ENCODE measurements around the gene TMEM91.

Gene TMEM91
- total RNA-seq, result 4.1 to 7.0 (median 4.5) reads per million in 3 donors

DNA sequence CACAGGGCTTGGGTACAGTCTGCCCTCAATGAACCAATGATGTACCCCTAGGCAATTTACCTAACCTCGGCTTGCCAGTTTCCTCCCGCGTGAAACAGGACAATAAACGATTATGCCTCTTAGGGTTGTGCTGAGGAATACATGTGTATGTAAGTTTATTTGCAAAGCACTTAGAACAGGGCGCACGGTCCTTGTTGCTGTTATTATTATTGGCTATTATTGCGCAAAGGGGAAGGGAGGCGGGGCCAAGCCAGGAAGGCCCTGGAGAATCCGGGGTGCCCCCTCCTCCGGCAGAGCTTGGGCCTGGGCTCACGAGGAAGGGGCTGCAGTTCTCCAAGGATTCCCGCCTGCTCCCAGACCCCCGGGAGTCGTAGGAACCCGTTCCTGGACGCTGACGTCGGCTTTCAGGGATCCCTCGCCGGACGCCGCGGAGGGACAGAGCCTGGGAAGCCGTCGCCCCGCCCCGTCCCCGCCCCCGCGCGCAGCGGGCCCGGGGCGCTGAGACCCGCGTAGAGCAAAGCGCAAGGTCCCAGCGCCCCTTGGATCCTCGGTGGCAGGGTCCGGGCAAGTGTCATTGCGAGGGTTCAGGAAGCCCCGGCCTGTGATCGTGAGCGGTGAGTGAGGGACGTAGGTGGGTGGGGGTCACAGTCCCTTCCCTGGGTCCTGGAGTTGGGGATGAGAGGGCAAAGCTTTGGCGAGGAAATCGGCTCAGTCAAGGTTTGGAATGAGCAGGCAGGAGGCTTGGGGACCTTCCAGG, at the start of gene TMEM91:
TSS of gene TMEM91 (plus strand) at position 293 of the 757 bp plus-strand sequence. CDS start 1,777 bp downstream, outside the sequence.
- Histone ChIP-seq H3K9me3 (ENCODE audit: control insufficient read depth, low read length) (no peaks in the 10 kb centered on the region), H3K27me3 (replicated peaks; ENCODE audit: control insufficient read depth, insufficient read depth, low read length, poor library complexity, severe bottlenecking) (no peaks in the 10 kb centered on the region), H3K27ac (ENCODE audit: insufficient read depth, low read length, poor library complexity, severe bottlenecking) (peak within 1 kb of the TSS; percentile 40), H3K36me3 (ENCODE audit: control insufficient read depth, insufficient read depth, low read length) (no peaks in the 10 kb centered on the region), H3K4me3 (ENCODE audit: insufficient read depth, low read depth, low read length, poor library complexity, severe bottlenecking) (peak within 1 kb of the TSS; percentile 64), H3K4me1 (ENCODE audit: control insufficient read depth, insufficient read depth, low read length, poor library complexity, severe bottlenecking) (no peaks in the 10 kb centered on the region)
- DNase-seq, result no peak

DNA sequence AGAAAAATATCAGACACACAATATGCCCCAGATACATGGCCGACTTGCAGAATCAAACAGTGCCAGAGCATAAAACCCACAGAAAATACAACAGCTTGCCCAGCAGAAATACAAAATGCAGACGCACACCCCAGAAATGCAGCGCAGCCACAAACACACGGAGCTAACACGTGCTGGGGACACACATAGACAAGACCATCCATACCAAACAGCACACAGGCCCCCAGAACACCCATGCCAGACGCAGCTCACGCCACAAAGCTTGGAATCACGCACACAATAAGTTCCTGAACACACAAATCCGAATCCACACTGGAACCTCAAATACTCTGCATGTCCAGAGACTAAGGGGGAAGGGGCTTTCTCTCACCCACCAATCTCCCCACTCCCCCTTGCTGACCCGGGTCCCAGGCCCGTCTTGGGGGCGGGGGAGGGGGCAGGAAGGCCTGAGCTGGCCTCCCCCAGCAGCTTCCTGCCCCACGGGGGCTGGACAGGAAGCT, 49.2 kb upstream of the TMEM91 start:
- Histone ChIP-seq H3K27me3 (replicated peaks; ENCODE audit: control insufficient read depth, insufficient read depth, low read length, poor library complexity, severe bottlenecking) (no peaks in the 10 kb centered on the region), H3K4me3 (ENCODE audit: insufficient read depth, low read depth, low read length, poor library complexity, severe bottlenecking) (peak overlapping the region; percentile 16), H3K36me3 (ENCODE audit: control insufficient read depth, insufficient read depth, low read length) (peaks cover 18% of the 10 kb centered on the region), H3K4me1 (ENCODE audit: control insufficient read depth, insufficient read depth, low read length, poor library complexity, severe bottlenecking) (peaks cover 52% of the 10 kb centered on the region), H3K9me3 (ENCODE audit: control insufficient read depth, low read length) (no peaks in the 10 kb centered on the region), H3K27ac (ENCODE audit: insufficient read depth, low read length, poor library complexity, severe bottlenecking) (peak overlapping the region; percentile 87)
- no peak for DNase-seq

DNA sequence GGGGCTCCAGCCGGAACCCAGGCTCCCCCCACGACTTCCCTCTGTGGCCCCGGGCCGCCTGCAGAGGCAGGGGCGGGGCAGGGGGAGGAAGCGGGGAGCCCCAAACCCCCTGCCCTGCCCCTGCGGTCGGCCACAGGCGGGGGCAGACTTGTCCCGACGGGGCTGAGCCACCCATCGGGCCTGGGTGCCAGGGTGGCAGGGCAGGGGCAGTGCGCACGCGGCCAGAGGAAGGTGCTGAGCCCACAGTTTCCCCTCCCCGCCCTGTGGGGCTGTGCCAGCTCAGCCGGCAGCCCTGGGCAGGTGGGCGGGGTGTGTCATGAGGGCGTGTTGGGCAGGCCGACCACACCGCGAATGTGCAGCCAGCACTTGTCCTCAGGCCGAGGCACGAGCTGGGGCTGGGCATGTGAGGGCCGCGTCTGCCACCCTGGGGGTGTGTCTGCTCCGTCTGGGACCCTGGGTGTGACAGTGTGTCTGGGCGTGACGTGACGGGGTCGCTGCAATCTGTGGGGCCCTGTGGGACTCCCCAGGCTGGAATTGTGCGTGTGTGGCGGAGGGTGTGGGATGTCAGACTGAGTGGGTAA, 48.7 kb upstream of the TMEM91 start:
- H3K4me3 ChIP-seq (ENCODE audit: insufficient read depth, low read depth, low read length, poor library complexity, severe bottlenecking), result peak overlapping the region; percentile 16
- DNase-seq, result peak; percentile 84 to 97 (median 94)
- peaks cover 24% of the 10 kb centered on the region for H3K36me3 ChIP-seq (ENCODE audit: control insufficient read depth, insufficient read depth, low read length)
- peak overlapping the region; percentile 87 for H3K27ac ChIP-seq (ENCODE audit: insufficient read depth, low read length, poor library complexity, severe bottlenecking)
- peaks cover 55% of the 10 kb centered on the region for H3K4me1 ChIP-seq (ENCODE audit: control insufficient read depth, insufficient read depth, low read length, poor library complexity, severe bottlenecking)
- H3K9me3 ChIP-seq (ENCODE audit: control insufficient read depth, low read length), result no peaks in the 10 kb centered on the region
- H3K27me3 ChIP-seq (replicated peaks; ENCODE audit: control insufficient read depth, insufficient read depth, low read length, poor library complexity, severe bottlenecking), result no peaks in the 10 kb centered on the region

DNA sequence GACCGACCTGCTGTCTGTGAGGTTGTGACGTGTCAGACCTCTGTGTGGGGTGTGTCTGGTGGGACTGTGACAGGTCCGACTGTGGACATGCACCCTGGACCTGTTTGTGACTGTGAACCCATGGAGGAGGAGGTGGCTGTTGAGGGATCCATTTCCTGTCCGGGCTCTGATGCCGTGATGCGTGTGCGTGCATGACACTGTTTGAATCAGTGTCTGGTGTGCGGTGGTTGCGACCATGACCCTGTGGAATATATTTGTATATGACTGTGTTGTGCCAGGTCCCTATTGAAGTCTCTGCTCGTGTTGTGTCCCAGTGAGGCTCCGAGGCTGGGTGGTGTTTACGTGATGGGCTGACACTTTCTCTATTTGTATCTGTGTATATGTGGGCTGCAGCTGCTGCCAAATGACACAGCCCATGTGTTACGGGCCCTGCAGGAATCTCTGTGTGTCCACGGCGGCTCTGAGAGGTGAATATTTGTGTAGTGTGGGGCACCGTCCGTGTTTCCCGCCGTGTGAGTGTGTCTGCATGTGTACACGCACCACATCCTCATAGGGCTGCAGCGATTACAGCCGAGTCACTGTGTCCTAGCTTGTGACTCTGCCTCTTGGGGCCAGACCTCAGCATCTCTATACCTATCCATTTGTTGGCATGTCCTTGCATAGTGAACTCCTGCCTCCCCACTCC, 48.0 kb upstream of the TMEM91 start:
- Histone ChIP-seq H3K27ac (ENCODE audit: insufficient read depth, low read length, poor library complexity, severe bottlenecking) (peak overlapping the region; percentile 87), H3K27me3 (replicated peaks; ENCODE audit: control insufficient read depth, insufficient read depth, low read length, poor library complexity, severe bottlenecking) (no peaks in the 10 kb centered on the region), H3K9me3 (ENCODE audit: control insufficient read depth, low read length) (no peaks in the 10 kb centered on the region), H3K4me1 (ENCODE audit: control insufficient read depth, insufficient read depth, low read length, poor library complexity, severe bottlenecking) (peaks cover 55% of the 10 kb centered on the region), H3K4me3 (ENCODE audit: insufficient read depth, low read depth, low read length, poor library complexity, severe bottlenecking) (peak overlapping the region; percentile 16), H3K36me3 (ENCODE audit: control insufficient read depth, insufficient read depth, low read length) (peaks cover 28% of the 10 kb centered on the region)
- no peak for DNase-seq

DNA sequence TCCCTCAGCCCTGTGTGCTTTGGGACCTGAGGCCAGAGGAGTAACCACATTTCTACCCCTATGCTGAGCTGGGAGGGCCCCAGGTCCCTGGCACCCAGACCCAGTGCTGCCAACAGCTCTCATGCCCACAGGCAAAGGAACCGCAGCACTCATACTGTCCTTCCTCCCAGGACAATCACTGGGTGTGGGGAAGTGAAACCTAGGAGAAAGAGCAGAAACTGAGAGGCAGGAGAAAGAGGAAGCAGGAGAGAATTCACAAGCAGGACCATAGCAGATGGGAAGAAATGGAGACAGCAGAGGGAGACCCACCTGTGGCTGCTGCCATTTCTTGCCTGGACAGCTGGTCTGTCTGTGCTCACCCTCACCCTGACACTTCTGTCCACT, 47.5 kb upstream of the TMEM91 start:
- DNase-seq, result no peak
- peak overlapping the region; percentile 87 for H3K27ac ChIP-seq (ENCODE audit: insufficient read depth, low read length, poor library complexity, severe bottlenecking)
- H3K4me3 ChIP-seq (ENCODE audit: insufficient read depth, low read depth, low read length, poor library complexity, severe bottlenecking), result peak overlapping the region; percentile 16
- peaks cover 55% of the 10 kb centered on the region for H3K4me1 ChIP-seq (ENCODE audit: control insufficient read depth, insufficient read depth, low read length, poor library complexity, severe bottlenecking)
- H3K36me3 ChIP-seq (ENCODE audit: control insufficient read depth, insufficient read depth, low read length), result peaks cover 33% of the 10 kb centered on the region
- H3K9me3 ChIP-seq (ENCODE audit: control insufficient read depth, low read length), result no peaks in the 10 kb centered on the region
- H3K27me3 ChIP-seq (replicated peaks; ENCODE audit: control insufficient read depth, insufficient read depth, low read length, poor library complexity, severe bottlenecking), result no peaks in the 10 kb centered on the region

DNA sequence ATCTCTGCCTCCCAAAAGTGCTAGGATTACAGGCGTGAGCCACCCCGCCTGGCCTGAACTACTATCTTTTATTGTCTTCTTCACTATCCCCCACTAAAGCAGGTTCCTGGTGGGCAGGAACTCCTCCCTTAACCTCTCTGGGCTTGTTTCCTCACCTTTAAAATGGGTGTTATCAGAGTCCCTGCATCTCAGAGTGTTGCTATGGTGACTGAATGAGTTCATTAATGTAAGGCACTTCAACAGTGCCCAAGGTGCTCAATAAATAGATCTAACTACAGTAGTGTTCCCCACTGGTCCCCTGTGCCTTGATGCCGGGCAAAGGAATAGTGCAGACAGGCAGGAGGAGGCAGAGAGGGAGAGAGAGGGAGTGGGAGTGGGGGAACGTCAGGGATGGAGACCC, 45.9 kb upstream of the TMEM91 start:
- H3K27me3 ChIP-seq (replicated peaks; ENCODE audit: control insufficient read depth, insufficient read depth, low read length, poor library complexity, severe bottlenecking), result no peaks in the 10 kb centered on the region
- peaks cover 41% of the 10 kb centered on the region for H3K36me3 ChIP-seq (ENCODE audit: control insufficient read depth, insufficient read depth, low read length)
- H3K4me3 ChIP-seq (ENCODE audit: insufficient read depth, low read depth, low read length, poor library complexity, severe bottlenecking), result no peak overlapping the region
- H3K4me1 ChIP-seq (ENCODE audit: control insufficient read depth, insufficient read depth, low read length, poor library complexity, severe bottlenecking), result peaks cover 58% of the 10 kb centered on the region
- H3K9me3 ChIP-seq (ENCODE audit: control insufficient read depth, low read length), result no peaks in the 10 kb centered on the region
- DNase-seq, result no peak
- peak overlapping the region; percentile 32 for H3K27ac ChIP-seq (ENCODE audit: insufficient read depth, low read length, poor library complexity, severe bottlenecking)

DNA sequence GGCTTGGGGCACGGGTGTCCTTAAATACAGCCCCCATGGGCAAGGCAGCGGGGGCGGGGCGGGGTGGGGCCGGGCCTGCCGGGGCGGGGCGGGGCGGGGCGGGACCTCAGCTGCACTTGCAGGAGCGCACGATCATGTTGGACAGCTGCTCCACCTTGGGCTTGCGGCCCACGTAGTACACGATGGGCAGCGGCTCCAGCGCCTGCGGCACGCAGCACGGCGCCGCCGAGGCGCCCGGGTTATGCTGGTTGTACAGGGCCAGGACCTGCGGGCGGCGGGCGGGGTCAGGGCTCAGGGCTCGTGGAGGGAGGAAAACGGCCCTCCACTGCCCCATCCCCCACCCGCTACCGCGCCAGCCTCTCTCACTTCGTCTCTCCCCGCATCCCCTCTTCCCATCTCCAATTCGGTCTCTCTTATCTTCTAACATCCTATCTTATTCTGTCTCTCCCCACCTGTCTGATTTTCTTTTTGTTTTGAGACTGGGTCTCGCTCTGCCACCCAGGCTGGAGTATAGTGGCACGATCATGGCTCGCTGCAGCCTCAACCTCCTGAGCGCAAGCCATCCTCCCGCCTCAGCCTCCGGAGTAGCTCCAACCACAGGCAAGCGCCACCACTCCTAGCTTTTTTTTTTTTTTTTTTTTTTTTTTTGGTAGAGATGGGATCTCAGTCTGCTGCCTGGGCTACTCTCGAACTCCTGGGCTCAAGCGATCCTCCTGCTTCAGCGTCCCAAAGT, 45.2 kb upstream of the TMEM91 start:
- Histone ChIP-seq H3K27ac (ENCODE audit: insufficient read depth, low read length, poor library complexity, severe bottlenecking) (peak overlapping the region; percentile 32), H3K9me3 (ENCODE audit: control insufficient read depth, low read length) (no peaks in the 10 kb centered on the region), H3K4me1 (ENCODE audit: control insufficient read depth, insufficient read depth, low read length, poor library complexity, severe bottlenecking) (peaks cover 58% of the 10 kb centered on the region), H3K27me3 (replicated peaks; ENCODE audit: control insufficient read depth, insufficient read depth, low read length, poor library complexity, severe bottlenecking) (no peaks in the 10 kb centered on the region), H3K36me3 (ENCODE audit: control insufficient read depth, insufficient read depth, low read length) (peaks cover 47% of the 10 kb centered on the region), H3K4me3 (ENCODE audit: insufficient read depth, low read depth, low read length, poor library complexity, severe bottlenecking) (no peak overlapping the region)
- no peak for DNase-seq

DNA sequence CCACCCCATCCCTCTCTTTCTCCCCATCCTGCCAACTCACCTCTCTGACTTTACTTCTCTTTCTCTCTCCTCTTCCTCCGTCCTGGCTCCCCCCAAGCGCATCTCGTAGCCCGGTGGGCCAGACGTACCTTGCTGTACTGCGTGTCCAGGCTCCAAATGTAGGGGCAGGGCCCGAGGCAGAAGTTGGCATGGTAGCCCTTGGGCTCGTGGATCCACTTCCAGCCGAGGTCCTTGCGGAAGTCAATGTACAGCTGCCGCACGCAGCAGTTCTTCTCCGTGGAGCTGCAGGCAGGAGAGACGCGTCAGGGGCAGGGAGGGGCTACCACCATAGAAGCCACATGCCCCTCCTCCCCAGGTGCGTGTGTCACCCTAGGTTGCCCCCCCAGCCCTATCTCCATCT, 44.3 kb upstream of the TMEM91 start:
- no peaks in the 10 kb centered on the region for H3K9me3 ChIP-seq (ENCODE audit: control insufficient read depth, low read length)
- H3K4me3 ChIP-seq (ENCODE audit: insufficient read depth, low read depth, low read length, poor library complexity, severe bottlenecking), result no peak overlapping the region
- DNase-seq, result no peak
- no peaks in the 10 kb centered on the region for H3K27me3 ChIP-seq (replicated peaks; ENCODE audit: control insufficient read depth, insufficient read depth, low read length, poor library complexity, severe bottlenecking)
- H3K4me1 ChIP-seq (ENCODE audit: control insufficient read depth, insufficient read depth, low read length, poor library complexity, severe bottlenecking), result peaks cover 53% of the 10 kb centered on the region
- peaks cover 56% of the 10 kb centered on the region for H3K36me3 ChIP-seq (ENCODE audit: control insufficient read depth, insufficient read depth, low read length)
- H3K27ac ChIP-seq (ENCODE audit: insufficient read depth, low read length, poor library complexity, severe bottlenecking), result no peak overlapping the region

DNA sequence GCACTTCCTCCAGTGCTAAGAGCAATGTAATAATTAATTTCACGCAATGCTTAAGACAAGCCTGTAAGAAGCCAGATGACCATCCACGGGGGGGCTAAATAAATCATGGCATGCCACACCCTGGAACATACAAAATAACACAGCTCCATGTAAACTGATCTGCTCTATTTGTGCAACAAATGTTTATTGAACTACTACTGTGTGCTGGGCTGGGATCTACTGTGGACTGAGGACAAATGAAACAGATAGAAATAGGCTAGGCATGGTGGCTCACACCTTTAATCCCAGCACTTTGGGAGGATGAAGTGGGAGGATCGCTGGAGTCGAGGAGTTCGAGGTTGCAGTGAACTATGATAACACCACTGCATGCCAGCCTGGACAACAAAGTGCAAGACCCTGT, 43.9 kb upstream of the TMEM91 start:
- Histone ChIP-seq H3K36me3 (ENCODE audit: control insufficient read depth, insufficient read depth, low read length) (peaks cover 58% of the 10 kb centered on the region), H3K27ac (ENCODE audit: insufficient read depth, low read length, poor library complexity, severe bottlenecking) (no peak overlapping the region)

More for the DNA sequence above, 43.9 kb upstream of the TMEM91 start:
- Histone ChIP-seq H3K4me3 (ENCODE audit: insufficient read depth, low read depth, low read length, poor library complexity, severe bottlenecking) (no peak overlapping the region), H3K9me3 (ENCODE audit: control insufficient read depth, low read length) (no peaks in the 10 kb centered on the region), H3K27me3 (replicated peaks; ENCODE audit: control insufficient read depth, insufficient read depth, low read length, poor library complexity, severe bottlenecking) (no peaks in the 10 kb centered on the region), H3K4me1 (ENCODE audit: control insufficient read depth, insufficient read depth, low read length, poor library complexity, severe bottlenecking) (peaks cover 48% of the 10 kb centered on the region)
- DNase-seq, result no peak
